ENCODE data around the gene GLYATL2. TPM values are rescaled to one million over a fixed set of nuclear protein-coding genes. Genes with fewer than 3 reads are reported as not detected.

The GLYATL2 gene
- total RNA-seq, 1 donor: 2.2 TPM

DNA sequence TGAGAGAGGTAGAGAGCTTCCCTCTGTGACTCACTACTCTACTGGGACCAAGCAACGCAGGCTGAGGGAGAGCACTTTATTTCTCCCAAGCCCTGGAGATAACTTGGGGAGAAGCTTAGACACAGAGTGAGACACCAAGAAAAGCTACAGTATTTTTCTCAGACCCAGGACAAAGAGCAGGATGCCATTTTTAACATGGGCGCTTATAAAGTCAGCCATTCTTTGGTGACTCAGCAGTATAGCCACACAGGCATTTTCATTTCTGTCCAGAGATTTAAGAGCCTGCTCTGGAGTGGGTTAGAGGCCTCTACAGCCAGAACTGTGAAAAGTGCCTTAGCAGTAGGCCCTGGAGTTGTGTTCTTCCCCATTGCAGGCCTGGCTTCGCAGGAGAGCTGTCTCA is 57.8 kb downstream of the GLYATL2 start:
- no peak for DNase-seq (ENCODE audit: low read depth)
- no peak overlapping the region for H3K4me3 ChIP-seq (ENCODE audit: low read depth, low read length)
- TF ChIP-seq, protein P1, sequence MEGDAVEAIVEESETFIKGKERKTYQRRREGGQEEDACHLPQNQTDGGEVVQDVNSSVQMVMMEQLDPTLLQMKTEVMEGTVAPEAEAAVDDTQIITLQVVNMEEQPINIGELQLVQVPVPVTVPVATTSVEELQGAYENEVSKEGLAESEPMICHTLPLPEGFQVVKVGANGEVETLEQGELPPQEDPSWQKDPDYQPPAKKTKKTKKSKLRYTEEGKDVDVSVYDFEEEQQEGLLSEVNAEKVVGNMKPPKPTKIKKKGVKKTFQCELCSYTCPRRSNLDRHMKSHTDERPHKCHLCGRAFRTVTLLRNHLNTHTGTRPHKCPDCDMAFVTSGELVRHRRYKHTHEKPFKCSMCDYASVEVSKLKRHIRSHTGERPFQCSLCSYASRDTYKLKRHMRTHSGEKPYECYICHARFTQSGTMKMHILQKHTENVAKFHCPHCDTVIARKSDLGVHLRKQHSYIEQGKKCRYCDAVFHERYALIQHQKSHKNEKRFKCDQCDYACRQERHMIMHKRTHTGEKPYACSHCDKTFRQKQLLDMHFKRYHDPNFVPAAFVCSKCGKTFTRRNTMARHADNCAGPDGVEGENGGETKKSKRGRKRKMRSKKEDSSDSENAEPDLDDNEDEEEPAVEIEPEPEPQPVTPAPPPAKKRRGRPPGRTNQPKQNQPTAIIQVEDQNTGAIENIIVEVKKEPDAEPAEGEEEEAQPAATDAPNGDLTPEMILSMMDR (IDR thresholded peaks at IDR 0.05; ENCODE audit: insufficient read depth, low read depth, low read length): no peak

DNA sequence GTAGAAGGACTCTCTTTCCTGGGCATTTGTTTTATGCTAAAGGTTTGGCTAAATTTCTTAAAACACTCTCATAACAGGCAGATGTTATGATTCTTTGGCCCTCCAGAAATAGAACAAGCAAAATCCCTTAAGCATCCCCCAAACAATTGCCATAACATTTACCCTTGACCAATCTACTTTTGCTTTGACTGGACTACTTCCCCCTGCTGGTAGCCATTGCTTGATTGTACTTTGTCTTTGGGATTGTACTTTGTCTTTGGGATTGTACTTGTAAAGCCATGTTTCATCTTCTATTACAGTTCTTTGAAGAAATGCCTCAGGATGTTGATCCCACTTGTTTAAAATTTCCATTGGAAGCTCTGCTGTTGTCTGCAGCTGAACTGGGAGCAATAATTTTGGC is 59.5 kb downstream of the GLYATL2 start:
- H3K4me3 ChIP-seq (ENCODE audit: low read depth, low read length): no peak overlapping the region
- TF ChIP-seq, protein P1 (IDR thresholded peaks at IDR 0.05; ENCODE audit: insufficient read depth, low read depth, low read length): no peak
- DNase-seq (ENCODE audit: low read depth): no peak

Other genes starting within 250 kb of the GLYATL2 start
- gene CNTF, start 222.0 kb downstream of the GLYATL2 start, total RNA-seq: 2.2 and 2.9 TPM in 2 replicates
- not detected in 2 replicates for gene GLYAT, start 112.8 kb downstream of the GLYATL2 start, total RNA-seq
- gene GLYATL1, start 94.8 kb upstream of the GLYATL2 start, total RNA-seq: under 0.01 TPM in 1 of 2 replicates, not detected in the other
- not detected in 2 replicates for gene GLYATL1B, start 241.6 kb upstream of the GLYATL2 start, total RNA-seq